GM12878 (cell line): ENCODE results near the gene COL18A1. TPM values are rescaled to one million over a fixed set of nuclear protein-coding genes. Genes with fewer than 3 reads are reported as not detected.

Experiments
- SKIL ChIP-seq: fragments of 450-650 bp; IDR thresholded peaks from 2 replicates; pipeline ENCODE4 v1.6.1; 2017; ENCODE audit warnings: mild to moderate bottlenecking, low read depth, inconsistent platforms; ENCODE audit not compliant: poor library complexity, severe bottlenecking
- ZNF687 ChIP-seq: fragments of 450-650 bp; IDR thresholded peaks from 2 replicates; pipeline ENCODE4 v1.6.1; 2017; ENCODE audit warnings: mild to moderate bottlenecking, moderate library complexity
- polyA plus RNA-seq, 11 experiments: library from polyadenylated mRNA; depleted of rRNA in 4 of 11; unstranded in 6 of 11; stranded (reverse) in 5 of 11; fragments of >200 nt; fragmentation: Nextera tagmentation in 4 of 11; fragmentation: Illumina TruSeq in 1 of 11; extraction: Ambion mirVana in 4 of 11; extraction: Trizol in 1 of 11; gene quantifications; 1 replicate in 1 of 11; 2 replicates in 10 of 11; pipeline versions ENCODE4 v1.2.1 to v1.2.3, GENCODE V29; 2011 to 2016; ENCODE audit warnings: inconsistent platforms in 2 of 11, missing spikeins in 2 of 11, low read depth in 1 of 11
- total RNA-seq, 4 experiments: library from RNA; depleted of rRNA in 3 of 4; stranded (reverse); fragments of >200 nt in 3 of 4; fragmentation: Illumina TruSeq in 1 of 4; extraction: Trizol in 1 of 4; gene quantifications; 2 replicates each; pipeline versions ENCODE4 v1.2.1 to v1.2.3, GENCODE V29; 2013 to 2021

Gene COL18A1
- total and polyA plus RNA-seq, 10 of the 15 experiments (the other 5 are each of a cell fraction or from before 2014, with no cell fraction given) = under 0.01 to 0.49 (median 0.09) TPM; not detected in 3

GRCh38 chr21:45551783-45552695 lies 147.1 kb downstream of the COL18A1 start (continued):
- TF ChIP-seq ZNF687 (no peak), SKIL (no peak)
